ENCODE results near the gene ADCY3.

Gene ADCY3

DNA sequence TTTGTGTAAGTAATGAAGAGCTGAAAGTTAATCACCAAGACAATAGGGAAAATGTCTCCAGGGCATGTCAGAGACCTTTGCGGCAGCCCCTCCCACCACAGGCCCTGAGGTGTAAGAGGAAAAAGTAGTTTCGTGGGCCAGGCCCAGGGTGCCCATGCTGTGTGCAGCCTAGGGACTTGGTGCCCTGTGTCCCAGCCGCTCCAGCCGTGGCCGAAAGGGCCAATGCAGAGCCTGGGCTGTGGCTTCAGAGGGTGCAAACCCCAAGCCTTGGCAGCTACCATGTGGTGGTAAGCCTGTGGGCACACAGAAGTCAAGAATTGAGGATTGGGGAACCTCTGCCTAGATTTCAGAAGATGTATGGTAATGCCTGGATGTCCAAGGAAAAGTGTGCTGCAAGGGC is 74.3 kb downstream of the ADCY3 start:
- no peaks in the 10 kb centered on the region for H3K4me1 ChIP-seq (ENCODE audit: insufficient read depth, low read length)
- H3K27me3 ChIP-seq (ENCODE audit: insufficient read depth, low read length), result no peaks in the 10 kb centered on the region
- WGBS, result 90% methylated on average over 5 of the region's 5 CpGs
- no peaks in the 10 kb centered on the region for H3K36me3 ChIP-seq (ENCODE audit: insufficient read depth, low read length)
- no peak overlapping the region for H3K27ac ChIP-seq (ENCODE audit: low read depth, low read length)
- no peak overlapping the region for H3K4me3 ChIP-seq (ENCODE audit: low read length)
- no peak overlapping the region for H3K9ac ChIP-seq (ENCODE audit: low read depth, low read length)
- peaks cover 8% of the 10 kb centered on the region; the same call in 1 of the 2 replicates for H3K9me3 ChIP-seq (ENCODE audit: insufficient read depth, low read depth, low read length)

DNA sequence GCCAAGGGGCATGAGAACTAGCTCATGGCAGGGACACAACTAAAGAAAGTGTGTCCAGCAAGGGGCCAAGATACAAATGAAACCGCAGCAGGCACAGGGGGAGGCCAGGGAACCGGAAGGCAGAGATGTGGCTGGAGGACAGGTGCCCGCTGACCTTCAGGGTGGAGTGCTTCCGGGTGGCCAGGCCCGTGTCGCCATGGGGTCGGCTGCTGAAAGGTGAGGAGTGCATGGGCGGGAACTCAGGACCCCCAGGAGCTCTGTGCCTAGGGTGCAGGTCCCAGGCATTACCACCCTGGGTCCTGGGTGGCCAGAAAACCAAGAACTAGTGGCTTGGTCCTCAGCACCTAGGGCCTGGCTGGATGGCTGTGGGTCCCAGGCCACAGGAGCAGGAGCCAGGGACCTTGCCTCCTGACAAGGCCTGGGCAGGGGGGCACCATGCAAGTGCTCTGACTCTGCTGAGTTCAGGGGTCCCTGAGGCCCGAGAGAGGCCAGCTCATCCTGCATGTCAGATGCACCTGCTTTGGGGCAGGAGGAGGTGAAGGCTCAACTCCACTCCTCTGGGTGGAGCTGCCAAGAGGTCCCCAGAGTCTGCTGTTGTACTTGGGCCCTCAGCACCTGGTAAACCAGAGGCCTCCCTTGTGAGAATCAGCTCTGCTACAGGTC is 75.9 kb downstream of the ADCY3 start:
- Histone ChIP-seq H3K9ac (ENCODE audit: low read depth, low read length) (no peak overlapping the region), H3K36me3 (ENCODE audit: insufficient read depth, low read length) (no peaks in the 10 kb centered on the region), H3K4me3 (ENCODE audit: low read length) (no peak overlapping the region), H3K9me3 (ENCODE audit: insufficient read depth, low read depth, low read length) (peaks cover 8% of the 10 kb centered on the region; the same call in 1 of the 2 replicates), H3K27me3 (ENCODE audit: insufficient read depth, low read length) (no peaks in the 10 kb centered on the region), H3K27ac (ENCODE audit: low read depth, low read length) (no peak overlapping the region), H3K4me1 (ENCODE audit: insufficient read depth, low read length) (no peaks in the 10 kb centered on the region)
- 93% methylated on average over 9 of the region's 9 CpGs for WGBS

DNA sequence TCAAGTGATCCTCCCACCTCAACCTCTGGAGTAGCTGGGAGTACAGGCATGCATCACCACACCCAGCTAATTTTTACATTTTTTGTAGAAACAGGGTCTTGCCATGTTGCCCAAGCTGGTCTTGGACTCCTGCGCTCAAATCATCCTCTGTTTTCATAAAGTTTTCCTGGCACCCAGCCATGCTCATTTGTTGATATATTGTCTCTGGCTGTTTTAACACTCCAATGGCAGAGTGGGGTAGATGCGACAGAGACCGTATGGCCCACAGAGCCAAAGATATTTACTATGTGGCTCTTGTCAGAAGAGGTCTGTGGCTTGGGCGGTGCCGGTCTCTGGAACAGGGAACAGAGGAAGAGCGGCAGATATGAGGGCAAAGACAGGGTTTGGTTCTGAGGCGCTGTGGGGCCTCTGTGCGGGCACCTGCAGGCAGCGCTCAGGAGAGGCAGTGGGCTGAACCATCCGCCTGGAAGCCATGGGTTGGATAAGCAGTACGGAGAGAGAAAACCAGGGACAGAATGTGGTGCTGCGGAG is 76.6 kb downstream of the ADCY3 start:
- H3K9ac ChIP-seq (ENCODE audit: low read depth, low read length), result no peak overlapping the region
- no peaks in the 10 kb centered on the region for H3K36me3 ChIP-seq (ENCODE audit: insufficient read depth, low read length)
- H3K4me1 ChIP-seq (ENCODE audit: insufficient read depth, low read length), result no peaks in the 10 kb centered on the region
- 0 out of 2 replicates have a peak, but pooled peaks cover 3% of the 10 kb centered on the region for H3K9me3 ChIP-seq (ENCODE audit: insufficient read depth, low read depth, low read length)
- no peaks in the 10 kb centered on the region for H3K27me3 ChIP-seq (ENCODE audit: insufficient read depth, low read length)
- no peak overlapping the region for H3K4me3 ChIP-seq (ENCODE audit: low read length)
- no peak overlapping the region for H3K27ac ChIP-seq (ENCODE audit: low read depth, low read length)
- WGBS, result 94% methylated on average over 12 of the region's 12 CpGs

DNA sequence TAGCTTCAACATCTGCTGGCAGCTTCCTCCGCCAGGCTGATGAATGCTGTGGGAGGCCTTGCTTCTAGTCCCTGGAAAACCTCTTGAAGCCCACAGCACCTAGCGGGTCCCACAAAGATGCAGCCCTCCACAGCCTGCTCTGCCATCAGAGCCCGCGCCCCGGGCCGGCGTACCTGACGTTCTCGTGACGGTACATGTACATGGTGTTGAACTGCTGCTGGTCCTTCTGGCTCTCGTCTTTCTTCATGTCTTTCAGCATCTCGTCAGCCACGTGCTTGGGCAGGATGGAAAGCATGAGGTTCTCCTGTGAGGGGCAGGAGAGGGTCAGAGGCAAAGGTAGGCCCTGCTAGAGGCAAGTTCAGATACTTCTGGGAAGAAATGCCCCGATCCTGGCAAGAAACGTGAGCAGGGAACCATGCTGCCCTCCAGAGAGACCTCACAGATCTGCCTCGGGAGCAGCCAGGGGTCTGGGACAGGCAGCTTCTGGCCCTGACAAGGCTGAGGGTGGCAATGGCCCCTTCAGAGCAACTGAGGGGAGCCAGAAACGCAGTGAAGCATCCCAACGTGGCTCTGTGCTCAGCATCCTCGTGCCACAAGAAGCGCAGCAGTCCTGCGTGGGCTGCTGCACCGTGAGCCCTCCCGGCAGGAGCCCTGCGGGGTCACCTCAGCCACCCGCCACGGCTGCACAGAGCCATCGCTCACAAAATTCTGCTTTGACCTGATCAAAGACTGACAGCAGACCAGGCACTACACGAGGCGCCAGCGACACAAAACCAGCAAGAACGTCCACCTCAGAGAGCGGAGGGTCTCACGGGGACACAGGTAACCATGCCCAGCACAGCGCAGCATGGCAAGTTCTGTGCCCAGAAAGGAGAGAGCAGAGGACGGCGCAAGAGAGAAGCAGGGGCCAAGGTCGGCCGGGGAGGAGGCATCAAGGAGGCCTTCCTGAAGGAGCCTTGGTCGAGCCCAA is 77.7 kb downstream of the ADCY3 start:
- Histone ChIP-seq H3K36me3 (ENCODE audit: insufficient read depth, low read length) (peaks cover 3% of the 10 kb centered on the region; the same call in 1 of the 2 replicates), H3K4me1 (ENCODE audit: insufficient read depth, low read length) (no peaks in the 10 kb centered on the region), H3K4me3 (ENCODE audit: low read length) (no peak overlapping the region), H3K27ac (ENCODE audit: low read depth, low read length) (no peak overlapping the region), H3K27me3 (ENCODE audit: insufficient read depth, low read length) (no peaks in the 10 kb centered on the region), H3K9me3 (ENCODE audit: insufficient read depth, low read depth, low read length) (no peaks in the 10 kb centered on the region), H3K9ac (ENCODE audit: low read depth, low read length) (no peak overlapping the region)
- WGBS, result 95% methylated on average over 39 of the region's 39 CpGs

DNA sequence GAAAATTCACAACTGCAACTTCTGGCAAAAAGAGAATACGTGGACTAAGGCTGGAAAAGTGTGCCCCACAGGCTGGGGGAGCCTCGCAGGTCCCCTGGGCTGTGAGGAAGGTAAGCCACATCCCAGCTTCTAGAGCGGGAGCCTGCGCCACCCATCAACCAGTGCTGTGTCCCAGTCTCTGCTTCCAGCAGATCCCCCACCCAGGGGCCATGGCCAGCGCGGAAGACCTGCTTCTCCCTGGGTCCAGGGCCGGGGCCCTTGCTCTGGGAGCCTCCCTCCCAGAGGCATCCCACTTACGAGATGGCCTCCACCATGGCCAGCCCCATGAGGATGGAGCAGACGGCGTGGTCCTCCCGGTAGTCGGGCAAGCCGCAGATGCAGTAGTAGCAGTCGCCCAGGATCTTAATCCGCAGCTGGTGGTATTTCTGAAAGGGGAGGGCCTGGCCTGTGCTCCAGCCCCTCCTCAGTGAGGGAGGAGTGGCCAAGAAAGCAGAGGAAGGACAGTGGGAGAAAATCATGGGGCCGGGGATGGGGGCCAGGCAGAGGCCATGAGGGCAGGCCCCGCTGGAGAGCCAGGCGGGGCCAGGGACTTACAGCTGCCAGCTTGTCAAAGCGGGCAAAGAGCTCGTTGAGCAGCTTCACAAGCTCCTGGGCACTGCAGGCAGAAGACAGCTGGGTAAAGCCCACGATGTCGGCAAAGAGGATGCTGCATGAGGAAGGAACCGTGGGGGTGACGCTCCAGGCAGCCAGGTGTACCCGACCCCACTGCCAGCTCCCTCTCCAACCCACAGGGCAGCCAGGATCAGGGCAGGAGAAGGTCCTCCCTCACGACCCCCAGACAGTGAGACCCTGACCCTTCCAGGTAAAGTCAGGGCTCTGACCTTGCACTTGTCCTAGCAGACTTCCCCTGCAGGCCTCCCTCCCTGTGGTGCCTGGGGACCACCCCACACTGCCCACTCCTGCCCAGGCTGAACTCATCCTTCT is 78.8 kb downstream of the ADCY3 start:
- Histone ChIP-seq H3K36me3 (ENCODE audit: insufficient read depth, low read length) (peaks cover 15% of the 10 kb centered on the region), H3K27ac (ENCODE audit: low read depth, low read length) (no peak overlapping the region), H3K9me3 (ENCODE audit: insufficient read depth, low read depth, low read length) (no peaks in the 10 kb centered on the region), H3K9ac (ENCODE audit: low read depth, low read length) (no peak overlapping the region), H3K4me1 (ENCODE audit: insufficient read depth, low read length) (no peaks in the 10 kb centered on the region), H3K27me3 (ENCODE audit: insufficient read depth, low read length) (no peaks in the 10 kb centered on the region), H3K4me3 (ENCODE audit: low read length) (no peak overlapping the region)
- 90% methylated on average over 26 of the region's 26 CpGs for WGBS

DNA sequence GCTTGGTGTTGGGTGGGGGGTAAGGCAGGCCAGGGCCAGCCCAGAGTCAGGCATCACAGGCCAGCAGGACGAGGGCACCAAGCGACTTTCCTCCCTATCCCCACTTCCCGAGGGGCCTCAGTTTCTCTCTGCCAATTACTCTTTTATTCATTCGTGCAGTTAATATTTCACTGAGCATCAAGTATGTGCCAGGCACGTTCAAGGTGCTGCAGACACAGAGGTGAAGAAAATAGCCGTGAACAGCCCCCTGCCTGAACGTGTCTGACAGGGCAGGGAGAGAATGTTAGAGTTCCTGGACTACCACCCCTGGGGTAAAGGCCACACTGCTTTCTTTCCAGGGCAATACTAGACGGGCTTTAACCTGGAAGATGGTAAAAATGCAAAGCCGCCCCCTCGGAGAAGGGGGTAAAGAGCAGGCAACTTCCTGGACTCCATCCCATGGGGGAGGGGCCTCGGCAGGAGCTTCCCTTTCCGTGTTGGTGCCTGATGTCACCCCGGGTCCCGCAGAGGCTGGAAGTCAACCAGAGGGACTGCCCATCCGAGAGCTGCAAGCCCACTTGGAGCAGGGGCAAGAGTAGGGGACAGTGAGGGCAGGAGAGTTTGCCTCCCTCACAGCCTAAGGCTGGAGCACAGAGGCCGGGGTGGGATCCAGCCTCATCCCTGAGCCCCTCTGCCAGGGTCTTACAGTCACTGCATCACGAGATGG is 79.7 kb downstream of the ADCY3 start:
- 77% methylated on average over 17 of the region's 17 CpGs for WGBS

DNA sequence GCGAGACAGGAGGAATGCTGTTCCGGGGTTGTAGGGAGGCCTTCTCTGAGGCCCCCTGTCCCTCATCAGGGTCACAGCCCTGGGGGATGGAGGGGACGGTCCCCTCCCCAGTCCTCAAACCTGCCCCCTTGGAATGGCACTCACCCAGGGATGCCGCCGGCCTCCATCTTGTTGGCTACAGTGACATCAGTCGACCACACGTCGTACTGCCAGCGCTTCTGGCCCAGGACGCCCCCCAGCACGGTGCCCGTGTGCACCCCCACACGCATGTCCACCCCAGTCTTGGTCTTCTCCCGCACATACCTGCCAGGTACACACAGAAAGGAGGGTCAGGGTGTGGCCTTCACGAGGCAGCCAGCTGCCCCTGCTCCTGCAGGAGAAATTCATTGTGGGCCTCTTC is 80.3 kb downstream of the ADCY3 start:
- Histone ChIP-seq H3K9ac (ENCODE audit: low read depth, low read length) (no peak overlapping the region), H3K4me1 (ENCODE audit: insufficient read depth, low read length) (no peaks in the 10 kb centered on the region), H3K9me3 (ENCODE audit: insufficient read depth, low read depth, low read length) (no peaks in the 10 kb centered on the region), H3K4me3 (ENCODE audit: low read length) (no peak overlapping the region), H3K36me3 (ENCODE audit: insufficient read depth, low read length) (peaks cover 17% of the 10 kb centered on the region), H3K27me3 (ENCODE audit: insufficient read depth, low read length) (no peaks in the 10 kb centered on the region), H3K27ac (ENCODE audit: low read depth, low read length) (no peak overlapping the region)
- 94% methylated on average over 15 of the region's 15 CpGs for WGBS

More for the DNA sequence above, 79.7 kb downstream of the ADCY3 start:
- Histone ChIP-seq H3K4me1 (ENCODE audit: insufficient read depth, low read length) (no peaks in the 10 kb centered on the region), H3K36me3 (ENCODE audit: insufficient read depth, low read length) (peaks cover 15% of the 10 kb centered on the region), H3K9me3 (ENCODE audit: insufficient read depth, low read depth, low read length) (no peaks in the 10 kb centered on the region), H3K4me3 (ENCODE audit: low read length) (no peak overlapping the region), H3K27ac (ENCODE audit: low read depth, low read length) (no peak overlapping the region), H3K9ac (ENCODE audit: low read depth, low read length) (no peak overlapping the region), H3K27me3 (ENCODE audit: insufficient read depth, low read length) (no peaks in the 10 kb centered on the region)

DNA sequence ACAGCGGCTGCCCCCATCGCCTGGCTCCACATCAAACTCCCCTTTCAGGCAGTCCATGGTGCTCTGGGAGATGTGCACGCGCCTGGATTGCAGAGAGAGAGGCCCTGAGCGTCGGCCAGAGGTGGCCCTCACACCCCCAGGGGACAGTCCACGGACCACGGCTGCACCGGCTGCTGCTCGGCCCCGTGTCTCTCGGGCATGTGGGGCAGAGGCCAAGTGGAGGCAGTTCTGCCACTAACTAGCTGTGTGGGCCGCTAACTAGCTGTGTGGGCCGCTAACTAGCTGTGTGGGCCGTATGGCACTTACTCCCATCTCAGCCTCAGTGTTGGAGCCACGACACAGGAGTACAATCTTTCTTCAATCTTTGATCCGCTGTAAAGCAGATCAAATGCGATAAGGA is 81.5 kb downstream of the ADCY3 start:
- Histone ChIP-seq H3K4me3 (ENCODE audit: low read length) (no peak overlapping the region), H3K27ac (ENCODE audit: low read depth, low read length) (no peak overlapping the region), H3K9ac (ENCODE audit: low read depth, low read length) (no peak overlapping the region), H3K9me3 (ENCODE audit: insufficient read depth, low read depth, low read length) (no peaks in the 10 kb centered on the region), H3K27me3 (ENCODE audit: insufficient read depth, low read length) (no peaks in the 10 kb centered on the region), H3K4me1 (ENCODE audit: insufficient read depth, low read length) (no peaks in the 10 kb centered on the region), H3K36me3 (ENCODE audit: insufficient read depth, low read length) (peaks cover 22% of the 10 kb centered on the region)
- 96% methylated on average over 18 of the region's 18 CpGs for WGBS

DNA sequence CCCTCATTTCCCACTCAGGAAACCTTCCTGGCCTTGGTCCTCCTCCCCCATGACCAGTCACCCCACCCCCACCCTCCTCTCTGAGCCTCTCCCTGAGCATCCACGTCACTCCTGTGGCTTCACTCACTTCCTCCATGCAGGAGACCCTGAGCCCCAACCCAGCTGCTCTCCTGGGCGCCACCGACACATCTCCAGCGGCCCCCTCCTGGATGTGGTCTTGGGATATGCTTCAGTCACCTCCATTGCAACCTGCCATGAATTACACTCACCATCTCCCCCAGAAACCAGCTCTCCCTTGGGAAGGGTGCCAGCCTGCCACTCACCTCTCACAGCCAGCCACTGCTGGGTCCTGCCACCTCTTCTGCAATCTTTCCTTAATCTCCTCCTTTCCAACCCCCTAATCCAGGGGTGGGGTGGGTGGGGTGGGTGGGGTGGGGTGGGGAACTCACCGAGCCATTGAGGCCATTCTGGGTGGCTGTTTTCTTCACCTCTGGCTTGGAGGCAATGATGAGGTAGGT is 82.0 kb downstream of the ADCY3 start:
- Histone ChIP-seq H3K27ac (ENCODE audit: low read depth, low read length) (no peak overlapping the region), H3K36me3 (ENCODE audit: insufficient read depth, low read length) (peaks cover 22% of the 10 kb centered on the region), H3K4me1 (ENCODE audit: insufficient read depth, low read length) (peaks cover 4% of the 10 kb centered on the region; the same call in 1 of the 2 replicates), H3K27me3 (ENCODE audit: insufficient read depth, low read length) (no peaks in the 10 kb centered on the region), H3K9me3 (ENCODE audit: insufficient read depth, low read depth, low read length) (no peaks in the 10 kb centered on the region), H3K4me3 (ENCODE audit: low read length) (no peak overlapping the region), H3K9ac (ENCODE audit: low read depth, low read length) (no peak overlapping the region)
- WGBS, result 99% methylated on average over 4 of the region's 5 CpGs

DNA sequence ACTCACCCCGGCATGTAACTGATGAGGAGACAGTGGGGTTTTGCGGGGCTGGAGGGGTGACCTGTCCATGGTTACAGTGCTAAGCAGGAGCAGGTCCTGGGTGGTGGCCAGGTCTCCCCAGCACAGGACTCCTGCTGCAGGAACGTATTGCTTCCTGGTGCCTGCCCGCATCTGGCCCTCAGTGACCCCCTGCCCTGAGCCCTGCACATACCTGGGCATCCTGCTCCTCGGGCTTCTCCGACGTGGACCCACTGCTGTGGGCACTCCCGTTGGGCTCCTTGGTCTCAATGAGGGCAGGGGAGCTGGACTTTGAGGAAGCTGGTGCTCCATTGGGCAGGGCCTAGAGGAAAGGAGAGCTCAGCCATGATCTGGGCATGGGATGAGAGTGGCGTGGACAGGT is 83.3 kb downstream of the ADCY3 start:
- Histone ChIP-seq H3K4me1 (ENCODE audit: insufficient read depth, low read length) (peaks cover 14% of the 10 kb centered on the region), H3K27me3 (ENCODE audit: insufficient read depth, low read length) (no peaks in the 10 kb centered on the region), H3K36me3 (ENCODE audit: insufficient read depth, low read length) (peaks cover 22% of the 10 kb centered on the region), H3K4me3 (ENCODE audit: low read length) (no peak overlapping the region), H3K9me3 (ENCODE audit: insufficient read depth, low read depth, low read length) (no peaks in the 10 kb centered on the region), H3K9ac (ENCODE audit: low read depth, low read length) (no peak overlapping the region), H3K27ac (ENCODE audit: low read depth, low read length) (no peak overlapping the region)
- WGBS, result 95% methylated on average over 9 of the region's 9 CpGs

Data from HUES64 (cell line).